IMR-90 (cell line): ENCODE measurements around the gene ATP8B3.

ENCODE experiments used
- MXI1 ChIP-seq: IDR thresholded peaks from 2 replicates; pipeline ENCODE4 v1.6.1; 2012; ENCODE audit warnings: low read depth, mild to moderate bottlenecking, low read length, moderate library complexity, borderline replicate concordance
- POLR2A ChIP-seq: IDR thresholded peaks from 2 replicates; pipeline ENCODE4 v1.6.1; 2012; ENCODE audit warnings: mild to moderate bottlenecking, low read depth, low read length
- RCOR1 ChIP-seq: IDR thresholded peaks from 2 replicates; pipeline ENCODE4 v1.6.1; 2012; ENCODE audit warnings: mild to moderate bottlenecking, low read length, improper control_type of control experiment; ENCODE audit not compliant: insufficient replicate concordance

DNA sequence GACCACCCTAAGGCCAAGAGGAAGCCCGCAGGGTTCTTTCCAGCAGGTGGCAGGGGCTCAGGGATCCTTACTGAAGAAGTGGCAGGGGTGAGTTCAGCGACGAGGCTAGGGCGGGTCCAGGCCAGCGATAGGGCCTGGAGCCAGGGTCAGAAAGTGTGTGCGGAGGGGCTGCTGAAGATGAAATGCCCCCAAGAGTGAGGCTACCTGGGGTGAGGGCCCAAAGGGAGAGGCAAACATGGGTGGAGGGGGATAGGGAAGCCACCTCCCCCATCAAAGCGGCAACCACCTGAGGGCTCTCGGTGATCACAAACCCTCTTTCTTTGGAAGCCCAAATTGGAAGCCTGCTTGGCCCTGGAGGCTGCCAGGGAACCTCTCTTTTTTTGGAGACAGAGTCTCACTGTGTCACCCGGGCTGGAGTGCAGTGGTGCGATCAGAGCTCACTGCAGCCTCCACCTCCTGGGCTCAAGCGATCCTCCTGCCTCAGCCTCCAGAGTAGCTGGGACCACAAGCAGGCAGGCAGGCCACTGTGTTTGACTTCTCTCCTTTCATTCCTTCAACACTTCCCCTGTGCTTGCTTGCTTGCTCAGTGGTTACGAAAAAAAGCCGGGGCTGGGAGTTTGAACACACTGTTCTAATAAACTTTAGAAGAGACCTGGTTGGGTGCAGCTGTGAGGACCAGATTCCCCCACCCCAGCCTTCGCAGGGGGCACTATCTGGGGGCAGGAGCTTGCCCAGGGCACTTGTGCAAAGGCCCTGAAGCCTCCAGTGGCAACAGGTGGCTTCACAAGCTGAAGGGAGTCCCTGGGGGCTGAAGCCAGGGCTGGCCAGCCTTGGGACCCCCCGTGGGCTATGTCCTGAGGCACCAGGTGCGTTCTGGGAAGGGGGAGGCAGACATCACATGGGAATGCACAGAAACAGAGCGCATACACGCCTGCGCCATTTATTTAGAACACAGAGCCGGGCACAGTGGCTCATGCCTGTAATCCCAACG lies 1.4 kb upstream of the ATP8B3 start:
- TF ChIP-seq POLR2A (no peak), RCOR1 (no peak), MXI1 (no peak)
